Neuron (in vitro differentiated cells): ENCODE data around the gene RNF207.

Source experiments
- H2AFZ ChIP-seq: one replicate; pipeline ENCODE4 v1.6.1; 2013; ENCODE audit warnings: low read depth, mild to moderate bottlenecking, inconsistent platforms, low read length, moderate library complexity
- H3K27me3 ChIP-seq: one replicate; pipeline ENCODE4 v1.6.1; 2013; ENCODE audit warnings: low read length; ENCODE audit not compliant: insufficient read depth
- H3K36me3 ChIP-seq: one replicate; pipeline ENCODE4 v1.6.1; 2013; ENCODE audit warnings: low read length; ENCODE audit not compliant: insufficient read depth
- H3K4me1 ChIP-seq: one replicate; pipeline ENCODE4 v1.6.1; 2013; ENCODE audit warnings: low read length; ENCODE audit not compliant: insufficient read depth
- H3K4me3 ChIP-seq: 2 replicates; pipeline ENCODE4 v1.5.1; 2013; ENCODE audit warnings: mild to moderate bottlenecking, low read length, moderate library complexity
- H3K9me3 ChIP-seq: one replicate; pipeline ENCODE4 v1.6.1; 2013; ENCODE audit warnings: low read length

RNF207 gene, protein sequence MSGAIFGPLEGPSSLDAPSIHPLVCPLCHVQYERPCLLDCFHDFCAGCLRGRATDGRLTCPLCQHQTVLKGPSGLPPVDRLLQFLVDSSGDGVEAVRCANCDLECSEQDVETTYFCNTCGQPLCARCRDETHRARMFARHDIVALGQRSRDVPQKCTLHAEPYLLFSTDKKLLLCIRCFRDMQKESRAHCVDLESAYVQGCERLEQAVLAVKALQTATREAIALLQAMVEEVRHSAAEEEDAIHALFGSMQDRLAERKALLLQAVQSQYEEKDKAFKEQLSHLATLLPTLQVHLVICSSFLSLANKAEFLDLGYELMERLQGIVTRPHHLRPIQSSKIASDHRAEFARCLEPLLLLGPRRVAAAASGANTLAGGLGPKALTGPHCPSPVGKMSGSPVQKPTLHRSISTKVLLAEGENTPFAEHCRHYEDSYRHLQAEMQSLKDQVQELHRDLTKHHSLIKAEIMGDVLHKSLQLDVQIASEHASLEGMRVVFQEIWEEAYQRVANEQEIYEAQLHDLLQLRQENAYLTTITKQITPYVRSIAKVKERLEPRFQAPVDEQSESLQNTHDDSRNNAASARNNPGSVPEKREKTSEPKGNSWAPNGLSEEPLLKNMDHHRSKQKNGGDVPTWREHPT

DNA sequence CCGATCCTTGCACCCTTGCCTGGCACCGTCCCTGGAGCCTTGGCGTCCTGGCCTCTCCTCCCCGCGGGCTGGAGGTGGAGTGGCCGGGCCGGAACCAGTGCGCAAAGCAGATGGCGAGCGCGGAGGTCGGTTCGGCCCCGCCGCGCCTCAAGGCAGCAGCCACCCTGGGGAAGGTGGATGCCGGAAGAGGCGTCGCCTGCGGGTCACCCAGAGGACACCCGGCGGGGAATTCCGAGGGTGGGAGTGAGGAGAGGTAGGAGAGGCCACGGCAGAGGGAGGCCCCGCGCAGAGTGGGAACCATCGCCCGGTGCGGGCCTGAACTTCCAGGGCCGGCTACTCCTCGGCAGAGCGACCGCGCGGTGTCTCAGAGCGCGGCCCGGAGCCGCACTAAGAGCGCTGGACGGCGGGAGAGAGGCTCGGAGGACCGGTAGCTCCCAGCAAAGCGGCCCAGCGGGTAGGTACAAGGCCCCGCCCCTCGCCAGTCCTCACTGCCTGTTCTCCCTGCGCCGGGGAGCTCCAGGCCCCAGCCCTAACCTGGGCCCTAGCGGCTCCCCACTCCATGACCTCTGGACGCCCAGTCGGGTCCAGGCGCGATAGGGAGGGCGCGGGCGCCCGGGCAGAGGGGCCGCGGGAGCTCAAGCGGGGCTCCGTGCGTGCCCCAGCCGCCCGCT, at the start of gene RNF207:
Gene RNF207, plus strand, starts transcription at position 271 of the 671 bp plus-strand sequence. CDS start 417 bp downstream, outside the sequence.
- Histone ChIP-seq H3K27me3 (peaks cover 10% of the 10 kb centered on the region), H3K36me3 (no peaks in the 10 kb centered on the region), H3K4me1 (peaks cover 6% of the 10 kb centered on the region), H2AFZ (no peak within 1 kb of the TSS), H3K9me3 (no peaks in the 10 kb centered on the region), H3K4me3 (no peak within 1 kb of the TSS)

DNA sequence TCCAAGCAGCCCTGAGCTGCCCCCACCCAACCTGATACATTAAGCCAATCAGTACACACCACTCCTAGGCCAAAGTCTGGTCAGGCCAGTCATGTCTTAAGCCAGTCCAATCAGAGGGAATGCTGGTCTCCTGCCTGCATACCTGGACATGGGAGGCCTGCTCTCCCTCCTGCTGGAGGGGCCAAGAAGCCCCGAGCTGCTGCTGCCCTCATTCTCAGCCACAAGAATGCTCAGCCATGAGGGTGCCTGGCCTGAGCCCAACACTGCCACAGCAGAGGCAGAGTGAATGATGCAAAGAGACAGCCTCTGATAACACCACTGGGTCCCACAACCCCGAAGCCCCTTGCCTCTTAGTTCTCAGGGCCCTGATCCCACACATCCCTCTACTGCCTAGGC, 48.8 kb upstream of the RNF207 start:
- Histone ChIP-seq H3K36me3 (no peaks in the 10 kb centered on the region), H3K27me3 (peaks cover 55% of the 10 kb centered on the region), H2AFZ (no peak overlapping the region), H3K4me1 (peaks cover 2% of the 10 kb centered on the region), H3K9me3 (no peaks in the 10 kb centered on the region), H3K4me3 (no peak overlapping the region)

DNA sequence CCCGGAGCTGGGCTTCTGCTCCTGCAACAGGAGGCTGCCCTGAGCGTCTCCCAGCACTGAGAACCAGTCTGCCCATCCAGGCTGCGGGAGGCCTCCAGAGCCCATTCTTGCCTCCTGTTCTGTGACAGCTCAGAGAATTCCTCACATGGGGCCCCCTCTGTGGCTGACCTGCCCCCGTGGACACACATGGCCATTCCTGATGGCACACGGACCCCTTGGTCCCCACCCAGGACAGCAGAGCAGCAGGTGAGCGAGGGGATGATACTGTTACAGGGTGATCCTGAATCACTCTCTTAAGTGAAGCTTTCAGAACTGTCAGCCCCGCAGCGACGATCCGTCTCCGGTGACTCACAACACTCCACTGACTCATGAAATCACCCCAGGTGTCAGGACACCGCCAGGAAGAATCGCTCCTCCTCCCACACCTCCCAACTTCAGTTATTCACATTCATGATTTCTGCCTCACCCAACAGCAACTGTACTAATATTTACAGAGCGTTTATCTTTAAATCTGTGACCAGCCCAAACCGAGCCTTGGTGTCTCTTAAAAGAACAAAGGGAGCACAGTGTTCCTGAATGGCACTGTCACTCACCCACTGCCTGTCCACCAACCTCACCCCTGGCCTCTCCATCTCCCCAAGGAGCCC, 48.3 kb upstream of the RNF207 start:
- H3K4me3 ChIP-seq: no peak overlapping the region
- H3K4me1 ChIP-seq: peaks cover 2% of the 10 kb centered on the region
- no peak overlapping the region for H2AFZ ChIP-seq
- H3K36me3 ChIP-seq: no peaks in the 10 kb centered on the region
- H3K27me3 ChIP-seq: peaks cover 57% of the 10 kb centered on the region
- H3K9me3 ChIP-seq: no peaks in the 10 kb centered on the region

DNA sequence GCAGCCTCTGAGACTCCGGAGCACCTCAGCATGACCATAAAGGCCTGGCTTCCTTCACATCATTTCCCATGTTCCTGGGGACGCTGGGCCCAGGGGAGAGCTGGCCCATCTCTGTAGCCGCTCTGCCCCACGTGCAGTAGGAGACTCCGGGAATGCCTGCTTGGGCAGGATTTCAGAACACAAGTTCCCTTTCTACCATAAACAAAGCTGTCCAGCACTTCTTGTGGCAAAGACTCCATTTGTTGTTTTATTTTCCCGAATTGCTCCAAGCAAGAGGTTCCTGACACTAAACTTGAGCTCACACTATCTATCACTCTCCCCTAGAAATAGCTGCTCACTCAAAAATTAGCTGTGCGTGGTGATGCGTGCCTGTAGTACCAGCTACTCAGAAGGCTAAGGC, 47.7 kb upstream of the RNF207 start:
- no peak overlapping the region for H3K4me3 ChIP-seq
- H3K27me3 ChIP-seq: peaks cover 62% of the 10 kb centered on the region

DNA sequence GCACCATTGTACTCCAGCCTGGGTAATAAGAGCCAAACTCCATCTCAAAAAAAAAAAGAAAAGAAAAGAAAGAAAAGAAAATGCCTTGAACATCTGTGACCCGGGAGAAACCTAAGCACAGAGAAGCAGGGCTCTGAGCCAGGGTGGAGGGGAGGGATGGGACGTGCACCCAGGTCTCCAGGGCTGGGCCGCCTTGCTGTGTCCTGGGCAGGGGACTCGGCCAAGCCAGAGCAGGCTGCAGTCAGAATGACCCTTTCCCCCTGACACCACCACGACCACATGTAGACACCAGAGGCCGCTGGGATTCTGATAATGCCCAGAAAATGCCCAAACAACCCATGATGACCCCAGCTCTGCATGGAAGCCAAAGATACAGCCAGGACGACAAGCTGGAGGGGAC, 43.6 kb upstream of the RNF207 start:
- Histone ChIP-seq H3K36me3 (no peaks in the 10 kb centered on the region), H3K27me3 (peaks cover 76% of the 10 kb centered on the region), H3K4me1 (peaks cover 2% of the 10 kb centered on the region), H3K4me3 (no peak overlapping the region), H2AFZ (no peak overlapping the region), H3K9me3 (no peaks in the 10 kb centered on the region)

More for the DNA sequence above, 47.7 kb upstream of the RNF207 start:
- no peaks in the 10 kb centered on the region for H3K9me3 ChIP-seq
- peaks cover 2% of the 10 kb centered on the region for H3K4me1 ChIP-seq
- H3K36me3 ChIP-seq: no peaks in the 10 kb centered on the region
- no peak overlapping the region for H2AFZ ChIP-seq

DNA sequence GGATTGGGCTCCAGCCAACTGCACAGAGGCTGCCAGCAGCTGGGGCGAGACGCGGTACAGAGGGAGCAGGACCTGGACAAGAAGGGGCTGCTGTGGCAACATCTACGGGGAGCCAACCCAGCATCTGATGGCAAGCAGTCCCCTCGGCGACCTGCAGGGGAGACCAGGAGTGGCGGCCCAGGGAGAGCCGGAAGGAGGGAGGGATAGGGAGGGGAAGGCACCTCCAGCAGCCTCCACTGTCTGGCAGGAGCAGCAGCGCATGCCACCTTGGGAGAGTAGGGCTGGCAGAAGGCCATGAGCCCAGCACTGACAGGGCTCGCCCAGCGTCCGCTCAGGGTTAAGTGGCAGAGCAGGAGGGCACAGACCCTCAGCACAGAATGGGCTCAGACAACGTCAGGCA, 43.1 kb upstream of the RNF207 start:
- Histone ChIP-seq H3K27me3 (peaks cover 76% of the 10 kb centered on the region), H3K4me1 (peaks cover 2% of the 10 kb centered on the region), H3K9me3 (no peaks in the 10 kb centered on the region), H3K4me3 (no peak overlapping the region), H3K36me3 (no peaks in the 10 kb centered on the region), H2AFZ (no peak overlapping the region)

DNA sequence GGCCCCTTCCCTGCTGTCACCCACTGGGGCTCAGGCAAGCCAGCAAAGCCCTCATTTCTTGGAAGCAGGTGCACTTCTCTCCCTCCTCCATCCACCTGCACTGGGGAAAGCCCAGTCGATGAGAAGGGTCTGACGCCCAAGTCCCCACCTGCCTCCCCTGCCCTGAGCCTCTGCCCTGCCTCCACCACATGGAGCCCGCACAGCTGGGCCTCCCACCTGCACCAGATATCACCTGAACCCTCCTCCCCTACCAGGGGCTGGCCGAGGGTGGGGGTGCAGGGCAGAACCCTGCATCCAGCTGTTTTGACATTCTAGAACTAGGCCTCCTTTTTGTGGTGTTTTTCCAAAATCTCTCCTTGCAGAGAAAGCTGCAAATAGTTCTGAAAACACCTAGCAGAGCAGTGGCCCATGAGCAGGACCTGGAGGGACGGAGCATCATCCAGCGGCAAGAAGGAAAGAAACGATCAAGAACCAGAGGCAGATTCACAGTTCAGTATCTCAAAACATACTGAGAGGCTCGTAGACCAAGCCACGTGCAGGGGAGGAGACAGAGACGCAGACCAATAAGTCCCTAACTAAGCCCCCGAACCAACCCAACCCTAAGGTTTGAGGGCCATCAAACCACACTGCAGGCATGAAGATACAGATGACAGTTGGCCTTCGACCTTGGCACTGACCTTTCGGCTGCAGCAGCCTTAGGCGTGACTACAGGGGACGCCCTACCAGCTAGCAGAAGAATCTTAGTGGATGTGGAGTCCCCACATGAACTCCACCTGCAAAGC, 42.5 kb upstream of the RNF207 start:
- no peak overlapping the region for H2AFZ ChIP-seq
- peaks cover 74% of the 10 kb centered on the region for H3K27me3 ChIP-seq
- no peak overlapping the region for H3K4me3 ChIP-seq

DNA sequence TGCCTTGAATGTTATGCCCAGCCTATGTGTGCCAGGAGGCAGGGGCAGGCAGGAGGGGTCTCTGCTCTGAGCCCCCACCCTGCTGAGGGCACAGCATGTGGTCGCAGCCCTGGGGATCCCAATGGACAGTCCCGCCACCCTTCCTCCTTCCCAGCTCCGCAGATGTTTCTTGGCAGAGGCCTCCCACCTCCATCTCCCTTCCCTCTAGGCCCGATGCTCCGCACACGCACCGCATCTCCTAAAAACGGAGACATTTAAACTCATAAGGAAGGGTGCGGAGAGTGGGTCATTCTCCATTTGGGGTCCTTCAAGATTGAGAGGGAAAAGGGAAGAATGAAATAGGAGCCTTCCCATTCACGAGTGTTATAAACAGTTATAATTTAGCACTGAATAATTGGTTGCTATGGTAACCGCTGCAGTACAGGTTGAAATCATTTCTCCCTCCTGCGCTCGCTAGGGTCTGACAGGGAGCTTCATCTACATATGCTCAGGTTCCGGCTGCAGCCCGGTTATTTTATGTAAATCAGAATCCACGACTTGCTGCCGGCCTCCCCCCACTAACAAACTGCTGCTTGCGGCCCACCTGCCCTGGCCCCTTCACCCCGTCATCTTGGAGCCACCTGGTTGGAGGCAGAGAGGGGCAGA, 41.8 kb upstream of the RNF207 start:
- H3K9me3 ChIP-seq: no peaks in the 10 kb centered on the region
- H2AFZ ChIP-seq: no peak overlapping the region
- H3K27me3 ChIP-seq: peaks cover 78% of the 10 kb centered on the region
- no peak overlapping the region for H3K4me3 ChIP-seq
- no peaks in the 10 kb centered on the region for H3K4me1 ChIP-seq
- H3K36me3 ChIP-seq: no peaks in the 10 kb centered on the region

More for the DNA sequence above, 42.5 kb upstream of the RNF207 start:
- no peaks in the 10 kb centered on the region for H3K9me3 ChIP-seq
- H3K4me1 ChIP-seq: no peaks in the 10 kb centered on the region
- no peaks in the 10 kb centered on the region for H3K36me3 ChIP-seq

DNA sequence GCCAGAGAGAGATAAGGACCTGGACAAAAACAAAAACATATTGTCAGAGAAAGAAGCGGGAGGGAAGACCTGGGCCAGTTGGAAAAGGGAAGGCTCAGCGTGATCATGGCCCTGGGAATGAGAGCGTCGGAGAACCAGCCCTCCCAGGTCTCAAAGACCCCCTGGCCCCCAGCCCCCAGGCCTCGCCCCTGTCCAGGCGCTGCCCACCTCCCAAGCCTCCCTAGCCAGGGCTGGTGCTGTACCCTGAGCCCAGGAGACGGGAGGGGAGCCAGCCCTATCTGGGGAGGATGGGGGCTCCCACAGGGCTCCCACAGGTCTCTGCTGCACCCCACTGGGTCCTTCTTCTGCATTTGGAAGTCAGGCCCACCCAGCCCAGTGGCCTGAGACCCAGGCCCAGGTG, 40.9 kb upstream of the RNF207 start:
- Histone ChIP-seq H2AFZ (no peak overlapping the region), H3K27me3 (peaks cover 76% of the 10 kb centered on the region), H3K36me3 (no peaks in the 10 kb centered on the region), H3K4me1 (no peaks in the 10 kb centered on the region), H3K4me3 (no peak overlapping the region), H3K9me3 (no peaks in the 10 kb centered on the region)

DNA sequence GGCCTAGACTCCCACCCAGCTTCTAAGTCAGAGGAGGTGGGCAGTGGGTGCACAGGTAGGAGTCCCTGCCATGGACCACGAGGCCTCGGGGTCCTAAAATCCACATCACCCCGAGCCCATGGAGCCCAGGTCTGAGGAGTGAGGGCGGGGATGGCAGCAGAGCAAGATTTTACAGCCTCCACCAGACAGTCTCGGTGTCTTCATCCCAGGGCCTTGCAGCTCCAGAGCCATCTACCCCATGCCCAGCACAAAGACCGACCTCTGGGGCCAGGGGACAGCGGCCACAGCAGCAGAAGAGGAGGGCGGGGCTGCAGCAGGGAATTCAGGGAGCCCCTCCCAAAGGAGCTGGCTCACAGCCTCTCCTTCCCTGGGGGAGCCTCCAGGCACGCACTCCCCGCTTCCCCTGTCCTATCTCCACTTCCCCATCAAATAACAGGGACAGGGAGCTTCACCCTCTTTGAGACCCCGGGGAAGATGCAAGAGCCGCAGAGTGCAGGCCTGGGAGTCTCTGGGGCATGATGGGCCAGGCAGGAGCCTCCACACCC, 40.4 kb upstream of the RNF207 start:
- Histone ChIP-seq H3K4me1 (no peaks in the 10 kb centered on the region), H3K36me3 (no peaks in the 10 kb centered on the region), H3K9me3 (no peaks in the 10 kb centered on the region), H3K4me3 (no peak overlapping the region), H3K27me3 (peaks cover 75% of the 10 kb centered on the region), H2AFZ (no peak overlapping the region)

DNA sequence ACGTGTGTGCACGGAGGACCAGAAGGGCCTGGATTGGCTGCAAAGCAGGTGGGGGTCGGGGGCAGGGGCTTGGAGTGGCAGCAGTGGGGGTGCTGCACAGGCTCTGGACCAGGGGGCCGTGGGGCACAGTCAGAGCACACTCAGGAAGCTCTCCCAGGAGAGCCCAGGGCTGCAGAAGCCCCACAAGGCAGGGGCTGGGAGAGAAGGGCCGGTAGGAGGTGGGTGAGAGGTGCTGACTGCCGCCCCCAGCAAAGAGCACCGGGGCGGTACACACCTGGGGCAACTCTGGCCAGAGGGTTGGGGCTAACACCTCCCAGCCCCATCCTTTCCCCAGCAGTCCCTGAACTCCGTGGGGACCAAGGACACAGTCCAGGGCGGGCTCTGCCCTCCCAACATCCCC, 39.7 kb upstream of the RNF207 start:
- H3K4me1 ChIP-seq: no peaks in the 10 kb centered on the region
- no peaks in the 10 kb centered on the region for H3K36me3 ChIP-seq
- no peaks in the 10 kb centered on the region for H3K9me3 ChIP-seq
- no peak overlapping the region for H3K4me3 ChIP-seq
- H2AFZ ChIP-seq: no peak overlapping the region
- peaks cover 74% of the 10 kb centered on the region for H3K27me3 ChIP-seq
